Endothelial cell of umbilical vein (primary cell): ENCODE results near the gene RPS6KL1. TPM values are rescaled to one million over a fixed set of nuclear protein-coding genes. Genes with fewer than 3 reads are reported as not detected.

Experiments
- BruUV-seq: library from RNA; stranded (reverse); fragments of 400-500 nt; replicated peaks from 2 replicates; lab custom pipeline; 2021; lab: Mats Ljungman, UMichigan
- CTCF ChIA-PET: fragments of 300-600, 350-600 bp; sonication (Branson Sonifier 250); formaldehyde crosslinking; loops from one replicate; lab custom pipeline; 2021; ENCODE audit warnings: antibody characterized with exemption, inconsistent platforms; lab: Charles Lee
- POLR2A ChIA-PET: fragments of 300-600, 350-600 bp; sonication (Branson Sonifier 250); formaldehyde crosslinking; loops from one replicate; lab custom pipeline; 2021; ENCODE audit warnings: antibody characterized with exemption, inconsistent platforms; lab: Charles Lee
- DNase-seq: peaks from one replicate; pipeline ENCODE4 v3.0.0-alpha.2; 2011; ENCODE audit warnings: low read depth, low spot score
- FAIRE-seq: peaks from 2 replicates; lab custom pipeline; 2011; peaks lifted over from hg19 to GRCh38; lab: Jason Lieb, UNC
- H2AFZ ChIP-seq: 2 replicates; pipeline ENCODE4 v1.6.0; 2012; ENCODE audit warnings: low read depth, low read length, control low read depth, inconsistent platforms
- H3K27ac ChIP-seq: 2 replicates; pipeline ENCODE4 v1.5.1; 2011; ENCODE audit warnings: low read depth, mild to moderate bottlenecking, control low read depth, low read length, moderate library complexity; ENCODE audit not compliant: insufficient read depth
- H3K27me3 ChIP-seq, 2 experiments: 2 replicates each; pipeline versions ENCODE4 v1.6.0 to v1.6.1; 2011; ENCODE audit warnings: low read length in 2 of 2, mixed read lengths in 1 of 2; ENCODE audit not compliant: control insufficient read depth in 2 of 2, insufficient read depth in 2 of 2
- H3K36me3 ChIP-seq, 2 experiments: 2 replicates in 1 of 2; 3 replicates in 1 of 2; pipeline ENCODE4 v1.5.1; 2011; ENCODE audit warnings: low read length in 2 of 2, mild to moderate bottlenecking in 1 of 2, moderate library complexity in 1 of 2; ENCODE audit not compliant: control insufficient read depth in 2 of 2, insufficient read depth in 2 of 2; ENCODE audit errors: extremely low read depth in 1 of 2
- H3K4me1 ChIP-seq: 3 replicates; pipeline ENCODE4 v1.5.1; 2011; ENCODE audit warnings: mild to moderate bottlenecking, low read length; ENCODE audit not compliant: control insufficient read depth, insufficient read depth; ENCODE audit errors: extremely low read depth
- H3K4me2 ChIP-seq: 2 replicates; pipeline ENCODE4 v1.6.1; 2011; ENCODE audit warnings: low read length, control low read depth, mixed read lengths; ENCODE audit not compliant: insufficient read depth
- H3K4me3 ChIP-seq, 3 experiments: fragments of 200-600 bp in 1 of 3; sonication (generic), shearing (Covaris generic) in 1 of 3; replicated peaks in 1 of 3; 2 replicates each; pipeline ENCODE4 v1.5.1; 2011 to 2016; ENCODE audit warnings: control low read depth in 3 of 3, low read length in 3 of 3, mild to moderate bottlenecking in 2 of 3, inconsistent platforms in 1 of 3, low read depth in 1 of 3, moderate library complexity in 1 of 3; ENCODE audit not compliant: insufficient read depth in 1 of 3
- H3K79me2 ChIP-seq: 2 replicates; pipeline ENCODE4 v1.6.0; 2012; ENCODE audit warnings: low read length, inconsistent platforms; ENCODE audit not compliant: control insufficient read depth, insufficient read depth
- H3K9ac ChIP-seq: replicated peaks from 2 replicates; pipeline ENCODE3; 2011; ENCODE audit warnings: low read length, control low read depth; ENCODE audit not compliant: insufficient read depth; ENCODE audit errors: extremely low read depth
- H3K9me1 ChIP-seq: replicated peaks from 3 replicates; pipeline ENCODE4 v1.6.0; 2011; ENCODE audit warnings: mild to moderate bottlenecking, low read length; ENCODE audit not compliant: control insufficient read depth, insufficient read depth; ENCODE audit errors: extremely low read depth
- H3K9me3 ChIP-seq: replicated peaks from 2 replicates; pipeline ENCODE4 v1.5.1; 2012; ENCODE audit warnings: low read length, inconsistent platforms; ENCODE audit not compliant: control insufficient read depth, insufficient read depth
- H4K20me1 ChIP-seq: replicated peaks from 2 replicates; pipeline ENCODE3; 2011; ENCODE audit warnings: mild to moderate bottlenecking, low read length; ENCODE audit not compliant: control insufficient read depth, insufficient read depth; ENCODE audit errors: extremely low read depth
- CTCF ChIP-seq, 2 donors: IDR thresholded peaks; 1 replicate in 1 of 2; 2 replicates in 1 of 2; pipeline ENCODE4 v1.5.1; 2011; ENCODE audit warnings: low read length in 2 of 2, mild to moderate bottlenecking in 2 of 2, moderate library complexity in 2 of 2, control low read depth in 1 of 2, inconsistent platforms in 1 of 2, low read depth in 1 of 2; ENCODE audit not compliant: insufficient read depth in 1 of 2; ENCODE audit errors: extremely low read depth in 1 of 2
- EZH2 ChIP-seq: IDR thresholded peaks from 2 replicates; pipeline ENCODE4 v1.6.1; 2012; ENCODE audit warnings: borderline replicate concordance, low read depth, mild to moderate bottlenecking, moderate library complexity, low read length, inconsistent platforms; ENCODE audit not compliant: severe bottlenecking
- FOS ChIP-seq: IDR thresholded peaks from 2 replicates; pipeline ENCODE4 v1.6.1; 2011; ENCODE audit warnings: mild to moderate bottlenecking, low read length, moderate library complexity, borderline replicate concordance; ENCODE audit not compliant: insufficient read depth
- GATA2 ChIP-seq: IDR thresholded peaks from 2 replicates; pipeline ENCODE4 v1.7.0; 2011; ENCODE audit warnings: low read depth, mild to moderate bottlenecking, moderate library complexity, mixed read lengths, low read length; ENCODE audit not compliant: insufficient read length, insufficient read depth
- JUN ChIP-seq: IDR thresholded peaks from 2 replicates; pipeline ENCODE4 v1.6.1; 2011; ENCODE audit warnings: borderline replicate concordance, low read depth; ENCODE audit not compliant: insufficient read length, insufficient read depth
- MAX ChIP-seq: IDR thresholded peaks from 2 replicates; pipeline ENCODE4 v1.6.1; 2011; ENCODE audit not compliant: insufficient read depth, insufficient read length
- MYC ChIP-seq: IDR thresholded peaks from one replicate; pipeline ENCODE4 v1.6.1; 2011; ENCODE audit warnings: mild to moderate bottlenecking, low read depth, low read length
- POLR2A ChIP-seq: IDR thresholded peaks from 2 replicates; pipeline ENCODE4 v1.6.1; 2012; ENCODE audit warnings: low read depth, mild to moderate bottlenecking, control low read depth, low read length
- POLR2AphosphoS5 ChIP-seq: IDR thresholded peaks from 2 replicates; pipeline ENCODE4 v1.6.1; 2012; ENCODE audit warnings: low read depth, mild to moderate bottlenecking, control low read depth, low read length, moderate library complexity; ENCODE audit not compliant: insufficient read depth
- dilution Hi-C: fragments of 300-500 bp; cut with MboI; formaldehyde crosslinking; loops from one replicate; pipeline ENCODE4 v1.15.0; 2019; ENCODE audit warnings: low sequenced_read_pairs; ENCODE audit not compliant: extremely low pct_ligation_motif_present
- intact Hi-C: fragments of 100-400 bp; cut with micrococcal nuclease; formaldehyde crosslinking; loops from one replicate; pipeline ENCODE4 v1.10.0; 2022
- polyA plus RNA-seq, 4 experiments: library from polyadenylated mRNA; depleted of rRNA in 3 of 4; stranded (reverse) in 3 of 4; unstranded in 1 of 4; fragments of >200 nt; gene quantifications; 2 replicates each; pipeline versions ENCODE4 v1.2.1 to v1.2.3, GENCODE V29; 2011 to 2012; ENCODE audit warnings: missing spikeins in 1 of 4
- total RNA-seq: library from RNA; stranded (reverse); gene quantifications from 2 replicates; pipeline ENCODE4 v1.2.3, GENCODE V29; 2021

Gene RPS6KL1
- total and polyA plus RNA-seq, 2 donors (not counting 3 experiments of a cell fraction or from before 2014, with no cell fraction given), result 10.2 to 23.8 TPM

- Histone ChIP-seq H3K4me2 (no peak overlapping the region), H3K79me2 (no peaks in the 10 kb centered on the region), H4K20me1 (no peaks in the 10 kb centered on the region), H3K27ac (no peak overlapping the region), H3K9me1 (no peaks in the 10 kb centered on the region), H3K36me3 (peaks cover 7 to 8% of the 10 kb centered on the region in 2 experiments), H3K4me3 (no peak overlapping the region), H2AFZ (no peak overlapping the region), H3K9ac (no peak overlapping the region), H3K27me3 (no peaks in the 10 kb centered on the region), H3K4me1 (peaks cover 38% of the 10 kb centered on the region), H3K9me3 (no peaks in the 10 kb centered on the region)
- BruUV-seq, result no TSS peak
- FAIRE-seq (no peak), DNase-seq (no peak)
- intact Hi-C loops, result no loop called here
- POLR2A ChIA-PET, result interaction anchor here (1.0 to 1.1 kb wide), 3 partner anchors 21 to 149 kb away, joined by 3 read pairs; no protein-coding TSS in a partner anchor
- dilution Hi-C loops, result no loop called here
- CTCF ChIA-PET, result interaction anchor here (0.9 to 2.4 kb wide), 9 partner anchors 11 to 179 kb away, joined by 3 to 23 read pairs (median 5); partner anchors contain the start of gene RPS6KL1
- TF ChIP-seq EZH2, result no peak
- TF ChIP-seq MAX, result no peak
- no peak for TF ChIP-seq POLR2AphosphoS5
- TF ChIP-seq GATA2, result no peak
- TF ChIP-seq POLR2A, result no peak
- TF ChIP-seq CTCF (IDR thresholded peaks at IDR 0.05; ENCODE audit: extremely low read depth in 1 of 2, insufficient read depth in 1 of 2, low read depth in 1 of 2, low read length in 2 of 2), result no peak
- TF ChIP-seq JUN, result no peak
- TF ChIP-seq FOS, result no peak
- no peak for TF ChIP-seq MYC
Observed at GRCh38 chr14:74938531-74939495, 15.8 kb upstream of the RPS6KL1 start.
